GM19238 (cell line): Measurements from ENCODE around the gene LIG1.
"Not testable (repeated sequence)": the region's sequence is repeated elsewhere in the genome, so short reads cannot be mapped to it uniquely, and the experiment has no call there.

Experiments used
- DNase-seq: peaks from one replicate; pipeline ENCODE4 v3.0.0; 2011; ENCODE audit warnings: low spot score; ENCODE audit not compliant: insufficient read length

The LIG1 gene

GRCh38 chr19:48121909-48122371 is 48.2 kb downstream of the LIG1 start:
- peak; percentile 46 for DNase-seq

- no peak for DNase-seq
Observed at GRCh38 chr19:48121066-48121465, 49.1 kb downstream of the LIG1 start.

GRCh38 chr19:48120505-48120904 is 49.6 kb downstream of the LIG1 start:
- DNase-seq = no peak

GRCh38 chr19:48118131-48118517 is 52.0 kb downstream of the LIG1 start:
- DNase-seq = no peak

GRCh38 chr19:48117515-48118130 is 52.5 kb downstream of the LIG1 start:
- no peak for DNase-seq

- no peak for DNase-seq
Observed at GRCh38 chr19:48113190-48113917, 56.8 kb downstream of the LIG1 start.

GRCh38 chr19:48111280-48111679 is 58.9 kb downstream of the LIG1 start:
- no peak for DNase-seq

GRCh38 chr19:48110350-48110966 is 59.7 kb downstream of the LIG1 start, which contains the start of gene PLA2G4C:
PLA2G4C (minus strand) TSS chr19:48110817; CDS start chr19:48106529, 4,288 bp downstream.
- DNase-seq = peak; percentile 97

- DNase-seq = no peak
Observed at GRCh38 chr19:48108997-48109782, 61.0 kb downstream of the LIG1 start.

GRCh38 chr19:48103922-48104321 is 66.2 kb downstream of the LIG1 start:
- no peak for DNase-seq

GRCh38 chr19:48102870-48103751 is 67.0 kb downstream of the LIG1 start:
- no peak for DNase-seq

- DNase-seq = no peak
Observed at GRCh38 chr19:48095612-48096175, 74.5 kb downstream of the LIG1 start.

GRCh38 chr19:48094855-48095203 is 75.3 kb downstream of the LIG1 start:
- DNase-seq = no peak

- no peak for DNase-seq
Observed at GRCh38 chr19:48094129-48094854, 75.9 kb downstream of the LIG1 start.

- DNase-seq = not testable (repeated sequence)
Observed at GRCh38 chr19:48091111-48091718, 78.9 kb downstream of the LIG1 start.

- DNase-seq = no peak
Observed at GRCh38 chr19:48090281-48090802, 79.8 kb downstream of the LIG1 start.

- DNase-seq = not testable (repeated sequence)
Observed at GRCh38 chr19:48088991-48089390, 81.2 kb downstream of the LIG1 start.

GRCh38 chr19:48085904-48086864 is 84.0 kb downstream of the LIG1 start:
- no peak for DNase-seq
